Liver (tissue), 9 donors: ENCODE results near the gene IGLON5. TPM values are rescaled to one million over a fixed set of nuclear protein-coding genes. Genes with fewer than 3 reads are reported as not detected.

ENCODE experiments used
- DNase-seq: peaks from one replicate; pipeline ENCODE4 v3.0.0-alpha.2; 2017; ENCODE audit warnings: low spot score
- H3K27ac ChIP-seq, 2 donors: one replicate each; pipeline ENCODE4 v1.7.0; 2013; ENCODE audit warnings: inconsistent platforms in 2 of 2, low read length in 2 of 2, control low read depth in 1 of 2, low read depth in 1 of 2, mild to moderate bottlenecking in 1 of 2
- H3K27me3 ChIP-seq, 4 donors: one replicate each; pipeline versions ENCODE4 v1.6.1 to v1.7.0; 2013; ENCODE audit warnings: low read length in 3 of 4, inconsistent platforms in 1 of 4, mild to moderate bottlenecking in 1 of 4, moderate library complexity in 1 of 4; ENCODE audit not compliant: control insufficient read depth in 4 of 4, insufficient read depth in 4 of 4
- H3K36me3 ChIP-seq, 4 donors: one replicate each; pipeline versions ENCODE4 v1.6.1 to v1.7.0; 2013; ENCODE audit warnings: low read length in 3 of 4, mild to moderate bottlenecking in 3 of 4, low read depth in 1 of 4, moderate library complexity in 1 of 4; ENCODE audit not compliant: control insufficient read depth in 4 of 4, insufficient read depth in 3 of 4
- H3K4me1 ChIP-seq, 4 donors: one replicate each; pipeline versions ENCODE4 v1.6.1 to v1.7.0; 2013; ENCODE audit warnings: low read length in 3 of 4, mild to moderate bottlenecking in 3 of 4, moderate library complexity in 1 of 4; ENCODE audit not compliant: control insufficient read depth in 4 of 4, insufficient read depth in 4 of 4
- H3K4me3 ChIP-seq, 3 donors: one replicate each; pipeline versions ENCODE4 v1.6.1 to v1.7.0; 2013; ENCODE audit warnings: low read length in 3 of 3, control low read depth in 1 of 3, low read depth in 1 of 3, mild to moderate bottlenecking in 1 of 3
- H3K9ac ChIP-seq, 2 donors: one replicate each; pipeline ENCODE4 v1.7.0; 2013; ENCODE audit warnings: low read length in 2 of 2, mild to moderate bottlenecking in 2 of 2, moderate library complexity in 2 of 2, control low read depth in 1 of 2, low read depth in 1 of 2
- H3K9me3 ChIP-seq, 4 donors: one replicate each; pipeline versions ENCODE4 v1.6.1 to v1.7.0; 2013; ENCODE audit warnings: low read length in 3 of 4; ENCODE audit not compliant: control insufficient read depth in 4 of 4
- EGR1 ChIP-seq, 2 donors: IDR thresholded peaks; 2 replicates each; pipeline ENCODE4 v1.6.1; 2016 to 2018; ENCODE audit warnings: antibody characterized with exemption in 2 of 2, low read depth in 2 of 2
- GABPA ChIP-seq, 2 donors: IDR thresholded peaks in 1 of 2; conservative IDR thresholded peaks in 1 of 2; 2 replicates each; pipeline ENCODE4 v1.6.1; 2016; ENCODE audit warnings: antibody characterized with exemption in 2 of 2, mild to moderate bottlenecking in 1 of 2, moderate library complexity in 1 of 2
- HNF4A ChIP-seq, 2 donors: conservative IDR thresholded peaks; 2 replicates each; pipeline ENCODE4 v1.6.1; 2016; ENCODE audit warnings: antibody characterized with exemption in 2 of 2, mild to moderate bottlenecking in 2 of 2
- HNF4G ChIP-seq: IDR thresholded peaks from 2 replicates; pipeline ENCODE4 v1.6.1; 2016; ENCODE audit warnings: antibody characterized with exemption
- JUND ChIP-seq, 2 donors: IDR thresholded peaks; 2 replicates each; pipeline ENCODE4 v1.6.1; 2016; ENCODE audit warnings: antibody characterized with exemption in 2 of 2
- RAD21 ChIP-seq, 2 donors: IDR thresholded peaks; 2 replicates each; pipeline ENCODE4 v1.6.1; 2016; ENCODE audit warnings: antibody characterized with exemption in 2 of 2, mild to moderate bottlenecking in 2 of 2
- SP1 ChIP-seq: IDR thresholded peaks from 2 replicates; pipeline ENCODE4 v1.6.1; 2018; ENCODE audit warnings: antibody characterized with exemption, mild to moderate bottlenecking
- TAF1 ChIP-seq: conservative IDR thresholded peaks from 2 replicates; pipeline ENCODE4 v1.6.1; 2016; ENCODE audit warnings: antibody characterized with exemption, mild to moderate bottlenecking
- WGBS: extraction: QIAGEN DNeasy Blood & Tissue Kit; methylation state at CpG from one replicate; pipeline ENCODE4 v1.1.7; 2013; 5-methylcytosine and 5-hydroxymethylcytosine counted together
- polyA plus RNA-seq, 2 donors: library from polyadenylated mRNA; stranded (reverse) in 1 of 2; unstranded in 1 of 2; fragments of 200-250 nt in 1 of 2; fragments of >200 nt in 1 of 2; fragmentation: Nextera tagmentation in 1 of 2; extraction: Ambion mirVana in 1 of 2; gene quantifications; one replicate each; pipeline versions ENCODE4 v1.2.1 to v1.2.3, GENCODE V29; 2013 to 2015
- total RNA-seq, 2 donors: library from RNA; depleted of rRNA; stranded (reverse); fragments of >200 nt; gene quantifications; one replicate each; pipeline ENCODE4 v1.2.3, GENCODE V29; 2014
- TF ChIP-seq, protein P1 (sequence below): IDR thresholded peaks from 2 replicates; pipeline ENCODE4 v1.6.1; 2016; ENCODE audit warnings: antibody characterized with exemption
- TF ChIP-seq, protein P2 (sequence below): fragments of 150-350 bp; IDR thresholded peaks from 2 replicates; pipeline ENCODE4 v1.5.1; 2017; ENCODE audit warnings: improper control_type of control experiment, low read depth, low read length; ENCODE audit not compliant: missing input control
- TF ChIP-seq, protein P3 (sequence below): IDR thresholded peaks from 2 replicates; pipeline ENCODE4 v1.6.1; 2016; ENCODE audit warnings: antibody characterized with exemption, mild to moderate bottlenecking
- TF ChIP-seq, protein P4 (sequence below): IDR thresholded peaks from 2 replicates; pipeline ENCODE4 v1.6.1; 2016; ENCODE audit warnings: antibody characterized with exemption
- TF ChIP-seq, protein P5 (sequence below): IDR thresholded peaks from 2 replicates; pipeline ENCODE4 v1.6.1; 2016; ENCODE audit warnings: antibody characterized with exemption
- donor health status: healthy.
- donor health status: healthy.
- donor health status: healthy.
- donor health status: healthy.
- donor health status: healthy.

IGLON5 gene
- total and polyA plus RNA-seq, 4 donors, result 0.25 to 0.46 (median 0.25) TPM; not detected in 1

DNA sequence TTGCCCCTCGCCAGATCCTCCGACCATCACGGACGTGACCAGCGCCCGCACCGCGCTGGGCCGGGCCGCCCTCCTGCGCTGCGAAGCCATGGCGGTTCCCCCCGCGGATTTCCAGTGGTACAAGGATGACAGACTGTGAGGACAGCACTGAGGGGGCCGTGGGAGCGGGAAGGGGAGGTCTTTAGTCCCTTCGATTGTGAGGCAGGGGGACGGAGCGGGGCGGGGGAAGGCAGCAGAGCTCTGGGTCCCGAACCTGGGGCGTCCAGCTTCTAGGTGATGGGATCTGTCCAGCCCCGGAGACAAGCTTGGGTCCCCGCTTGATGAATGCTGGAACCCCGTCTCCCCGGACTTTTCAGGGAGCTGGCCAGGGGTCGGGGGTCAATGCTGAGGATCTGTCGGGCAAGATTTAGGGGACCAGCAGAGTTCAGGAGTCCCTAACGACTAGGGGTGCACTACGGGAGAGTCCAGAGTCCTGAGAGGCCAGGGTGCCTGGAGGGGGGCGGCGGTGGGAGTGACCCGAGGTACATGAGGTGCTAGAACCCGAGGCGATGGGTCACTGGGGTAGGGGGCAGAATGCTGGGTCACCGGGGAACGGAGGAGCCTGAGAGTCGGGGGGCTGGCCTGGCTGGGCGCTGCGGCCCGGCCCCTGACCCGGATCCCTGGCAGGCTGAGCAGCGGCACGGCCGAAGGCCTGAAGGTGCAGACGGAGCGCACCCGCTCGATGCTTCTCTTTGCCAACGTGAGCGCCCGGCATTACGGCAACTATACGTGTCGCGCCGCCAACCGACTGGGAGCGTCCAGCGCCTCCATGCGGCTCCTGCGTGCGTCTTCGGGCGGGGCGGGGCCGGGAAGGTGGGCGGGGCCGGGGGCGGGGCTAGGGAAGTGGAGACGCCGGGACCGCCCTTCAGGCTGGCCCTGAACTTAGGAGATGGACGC is 15.9 kb downstream of the IGLON5 start:
- Histone ChIP-seq H3K27ac (no peak overlapping the region), H3K4me3 (no peak overlapping the region), H3K27me3 (peaks cover 0 to 4% (median 0%) of the 10 kb centered on the region in 4 donors), H3K9me3 (no peaks in the 10 kb centered on the region), H3K9ac (no peak overlapping the region), H3K36me3 (peaks cover 0 to 6% (median 0%) of the 10 kb centered on the region in 4 donors), H3K4me1 (peaks cover 0 to 9% (median under 1%) of the 10 kb centered on the region in 4 donors)
- peak; percentile 77 for DNase-seq
- WGBS, result 7% methylated on average over 75 of the region's 75 CpGs
- TF ChIP-seq SP1 (no peak), RAD21 (IDR thresholded peaks at IDR 0.05) (no peak), HNF4G (no peak), GABPA (IDR thresholded peaks at IDR 0.05 in 1 of 2, conservative IDR thresholded peaks at IDR 0.05 in 1 of 2) (no peak), JUND (IDR thresholded peaks at IDR 0.05) (no peak), EGR1 (IDR thresholded peaks at IDR 0.05; ENCODE audit: low read depth in 2 of 2) (no peak), TAF1 (no peak), HNF4A (conservative IDR thresholded peaks at IDR 0.05) (no peak)
- TF ChIP-seq, protein P1, sequence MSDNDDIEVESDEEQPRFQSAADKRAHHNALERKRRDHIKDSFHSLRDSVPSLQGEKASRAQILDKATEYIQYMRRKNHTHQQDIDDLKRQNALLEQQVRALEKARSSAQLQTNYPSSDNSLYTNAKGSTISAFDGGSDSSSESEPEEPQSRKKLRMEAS, result no peak
- TF ChIP-seq, protein P2, sequence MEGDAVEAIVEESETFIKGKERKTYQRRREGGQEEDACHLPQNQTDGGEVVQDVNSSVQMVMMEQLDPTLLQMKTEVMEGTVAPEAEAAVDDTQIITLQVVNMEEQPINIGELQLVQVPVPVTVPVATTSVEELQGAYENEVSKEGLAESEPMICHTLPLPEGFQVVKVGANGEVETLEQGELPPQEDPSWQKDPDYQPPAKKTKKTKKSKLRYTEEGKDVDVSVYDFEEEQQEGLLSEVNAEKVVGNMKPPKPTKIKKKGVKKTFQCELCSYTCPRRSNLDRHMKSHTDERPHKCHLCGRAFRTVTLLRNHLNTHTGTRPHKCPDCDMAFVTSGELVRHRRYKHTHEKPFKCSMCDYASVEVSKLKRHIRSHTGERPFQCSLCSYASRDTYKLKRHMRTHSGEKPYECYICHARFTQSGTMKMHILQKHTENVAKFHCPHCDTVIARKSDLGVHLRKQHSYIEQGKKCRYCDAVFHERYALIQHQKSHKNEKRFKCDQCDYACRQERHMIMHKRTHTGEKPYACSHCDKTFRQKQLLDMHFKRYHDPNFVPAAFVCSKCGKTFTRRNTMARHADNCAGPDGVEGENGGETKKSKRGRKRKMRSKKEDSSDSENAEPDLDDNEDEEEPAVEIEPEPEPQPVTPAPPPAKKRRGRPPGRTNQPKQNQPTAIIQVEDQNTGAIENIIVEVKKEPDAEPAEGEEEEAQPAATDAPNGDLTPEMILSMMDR, result no peak
- TF ChIP-seq, protein P3, sequence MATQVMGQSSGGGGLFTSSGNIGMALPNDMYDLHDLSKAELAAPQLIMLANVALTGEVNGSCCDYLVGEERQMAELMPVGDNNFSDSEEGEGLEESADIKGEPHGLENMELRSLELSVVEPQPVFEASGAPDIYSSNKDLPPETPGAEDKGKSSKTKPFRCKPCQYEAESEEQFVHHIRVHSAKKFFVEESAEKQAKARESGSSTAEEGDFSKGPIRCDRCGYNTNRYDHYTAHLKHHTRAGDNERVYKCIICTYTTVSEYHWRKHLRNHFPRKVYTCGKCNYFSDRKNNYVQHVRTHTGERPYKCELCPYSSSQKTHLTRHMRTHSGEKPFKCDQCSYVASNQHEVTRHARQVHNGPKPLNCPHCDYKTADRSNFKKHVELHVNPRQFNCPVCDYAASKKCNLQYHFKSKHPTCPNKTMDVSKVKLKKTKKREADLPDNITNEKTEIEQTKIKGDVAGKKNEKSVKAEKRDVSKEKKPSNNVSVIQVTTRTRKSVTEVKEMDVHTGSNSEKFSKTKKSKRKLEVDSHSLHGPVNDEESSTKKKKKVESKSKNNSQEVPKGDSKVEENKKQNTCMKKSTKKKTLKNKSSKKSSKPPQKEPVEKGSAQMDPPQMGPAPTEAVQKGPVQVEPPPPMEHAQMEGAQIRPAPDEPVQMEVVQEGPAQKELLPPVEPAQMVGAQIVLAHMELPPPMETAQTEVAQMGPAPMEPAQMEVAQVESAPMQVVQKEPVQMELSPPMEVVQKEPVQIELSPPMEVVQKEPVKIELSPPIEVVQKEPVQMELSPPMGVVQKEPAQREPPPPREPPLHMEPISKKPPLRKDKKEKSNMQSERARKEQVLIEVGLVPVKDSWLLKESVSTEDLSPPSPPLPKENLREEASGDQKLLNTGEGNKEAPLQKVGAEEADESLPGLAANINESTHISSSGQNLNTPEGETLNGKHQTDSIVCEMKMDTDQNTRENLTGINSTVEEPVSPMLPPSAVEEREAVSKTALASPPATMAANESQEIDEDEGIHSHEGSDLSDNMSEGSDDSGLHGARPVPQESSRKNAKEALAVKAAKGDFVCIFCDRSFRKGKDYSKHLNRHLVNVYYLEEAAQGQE, result no peak
- TF ChIP-seq, protein P4, sequence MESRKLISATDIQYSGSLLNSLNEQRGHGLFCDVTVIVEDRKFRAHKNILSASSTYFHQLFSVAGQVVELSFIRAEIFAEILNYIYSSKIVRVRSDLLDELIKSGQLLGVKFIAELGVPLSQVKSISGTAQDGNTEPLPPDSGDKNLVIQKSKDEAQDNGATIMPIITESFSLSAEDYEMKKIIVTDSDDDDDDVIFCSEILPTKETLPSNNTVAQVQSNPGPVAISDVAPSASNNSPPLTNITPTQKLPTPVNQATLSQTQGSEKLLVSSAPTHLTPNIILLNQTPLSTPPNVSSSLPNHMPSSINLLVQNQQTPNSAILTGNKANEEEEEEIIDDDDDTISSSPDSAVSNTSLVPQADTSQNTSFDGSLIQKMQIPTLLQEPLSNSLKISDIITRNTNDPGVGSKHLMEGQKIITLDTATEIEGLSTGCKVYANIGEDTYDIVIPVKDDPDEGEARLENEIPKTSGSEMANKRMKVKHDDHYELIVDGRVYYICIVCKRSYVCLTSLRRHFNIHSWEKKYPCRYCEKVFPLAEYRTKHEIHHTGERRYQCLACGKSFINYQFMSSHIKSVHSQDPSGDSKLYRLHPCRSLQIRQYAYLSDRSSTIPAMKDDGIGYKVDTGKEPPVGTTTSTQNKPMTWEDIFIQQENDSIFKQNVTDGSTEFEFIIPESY, result no peak
- TF ChIP-seq, protein P5, sequence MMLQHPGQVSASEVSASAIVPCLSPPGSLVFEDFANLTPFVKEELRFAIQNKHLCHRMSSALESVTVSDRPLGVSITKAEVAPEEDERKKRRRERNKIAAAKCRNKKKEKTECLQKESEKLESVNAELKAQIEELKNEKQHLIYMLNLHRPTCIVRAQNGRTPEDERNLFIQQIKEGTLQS, result no peak
